Fibroblast of pulmonary artery (primary cell): ENCODE results near the gene POLE3.
A peak's percentile ranks its signal among the peaks of the same experiment; 100 is the strongest.
"Not testable (repeated sequence)": the region's sequence is repeated elsewhere in the genome, so short reads cannot be mapped to it uniquely, and the experiment has no call there.

Experiments
- DNase-seq: peaks from one replicate; pipeline ENCODE4 v3.0.0-alpha.2; 2010; ENCODE audit warnings: low read depth
- H3K4me3 ChIP-seq: replicated peaks from 2 replicates; pipeline ENCODE4 v1.5.1; 2011; ENCODE audit warnings: low read depth, mild to moderate bottlenecking, control low read depth, low read length, moderate library complexity
- CTCF ChIP-seq: IDR thresholded peaks from 2 replicates; pipeline ENCODE4 v1.5.1; 2011; ENCODE audit warnings: mild to moderate bottlenecking, control low read depth, low read length, inconsistent platforms; ENCODE audit errors: missing control alignments

Gene POLE3

GRCh38 chr9:113444736-113445135, 34.3 kb upstream of the POLE3 start:
- H3K4me3 ChIP-seq: no peak overlapping the region
- no peak for DNase-seq
- TF ChIP-seq CTCF: no peak

- DNase-seq, H3K4me3 ChIP-seq: not testable (repeated sequence)
These were observed 27.2 kb upstream of the POLE3 start for GRCh38 chr9:113437716-113438115.

GRCh38 chr9:113436728-113437515, 26.4 kb upstream of the POLE3 start:
- no peak for DNase-seq
- no peak for TF ChIP-seq CTCF

GRCh38 chr9:113431191-113431590, 20.7 kb upstream of the POLE3 start:
- H3K4me3 ChIP-seq: no peak overlapping the region
- TF ChIP-seq CTCF: no peak
- DNase-seq: no peak

More at GRCh38 chr9:113436728-113437515, 26.4 kb upstream of the POLE3 start:
- H3K4me3 ChIP-seq: no peak overlapping the region

GRCh38 chr9:113428062-113428615, 17.7 kb upstream of the POLE3 start:
- no peak for TF ChIP-seq CTCF
- H3K4me3 ChIP-seq: no peak overlapping the region
- DNase-seq: peak; percentile 16

- no peak overlapping the region for H3K4me3 ChIP-seq
- no peak for TF ChIP-seq CTCF
- peak; percentile 76 for DNase-seq
These were observed 17.2 kb upstream of the POLE3 start for GRCh38 chr9:113427629-113428028.

- no peak for TF ChIP-seq CTCF
- DNase-seq: peak; percentile 51
- no peak overlapping the region for H3K4me3 ChIP-seq
These were observed 16.2 kb upstream of the POLE3 start for GRCh38 chr9:113426701-113427100.
